Smooth muscle cell (in vitro differentiated cells): Measurements from ENCODE around the gene CCDC192. TPM values are rescaled to one million over a fixed set of nuclear protein-coding genes. Genes with fewer than 3 reads are reported as not detected.

Experiments used
- DNase-seq: peaks from one replicate; lab custom pipeline; 2025; ENCODE audit not compliant: unreplicated experiment; lab: John Stamatoyannopoulos, UW
- H2AFZ ChIP-seq: fragments of 200-600 bp; sonication (generic); 2 replicates; pipeline ENCODE4 v1.6.0; 2016; ENCODE audit warnings: antibody characterized with exemption, low read depth, mild to moderate bottlenecking
- H3F3A ChIP-seq: fragments of 200-600 bp; sonication (generic); 2 replicates; pipeline ENCODE4 v1.6.0; 2017; ENCODE audit warnings: antibody characterized with exemption, low read depth
- H3K27ac ChIP-seq: fragments of 200-600 bp; sonication (generic); 2 replicates; pipeline ENCODE4 v1.5.1; 2016; ENCODE audit warnings: low read depth, mild to moderate bottlenecking
- H3K27me3 ChIP-seq: fragments of 200-600 bp; sonication (generic); 2 replicates; pipeline ENCODE4 v1.6.1; 2016; ENCODE audit warnings: low read depth, mild to moderate bottlenecking
- H3K36me3 ChIP-seq: fragments of 200-600 bp; sonication (generic); 2 replicates; pipeline ENCODE4 v1.5.1; 2016; ENCODE audit warnings: low read depth
- H3K4me1 ChIP-seq: fragments of 200-600 bp; sonication (generic); 2 replicates; pipeline ENCODE4 v1.5.1; 2016; ENCODE audit warnings: low read depth
- H3K4me2 ChIP-seq: fragments of 200-600 bp; sonication (generic); 2 replicates; pipeline ENCODE4 v1.6.0; 2016; ENCODE audit warnings: mild to moderate bottlenecking
- H3K4me3 ChIP-seq: fragments of 200-600 bp; sonication (generic); 2 replicates; pipeline ENCODE4 v1.5.1; 2016; ENCODE audit warnings: mild to moderate bottlenecking
- H3K79me2 ChIP-seq: fragments of 200-600 bp; sonication (generic); 2 replicates; pipeline ENCODE4 v1.6.0; 2016; ENCODE audit warnings: low read depth, mild to moderate bottlenecking
- H3K9ac ChIP-seq: fragments of 200-600 bp; sonication (generic); 2 replicates; pipeline ENCODE4 v1.6.0; 2016; ENCODE audit warnings: low read depth
- H3K9me3 ChIP-seq: fragments of 200-600 bp; sonication (generic); replicated peaks from 2 replicates; pipeline ENCODE4 v1.5.1; 2016; ENCODE audit warnings: low read depth
- H4K20me1 ChIP-seq: fragments of 200-600 bp; sonication (generic); 2 replicates; pipeline ENCODE4 v1.6.0; 2016; ENCODE audit warnings: low read depth
- WGBS: methylation state at CpG from one replicate; pipeline ENCODE4 v1.1.7; 2016; ENCODE audit warnings: low lambda C conversion rate; 5-methylcytosine and 5-hydroxymethylcytosine counted together
- polyA plus RNA-seq: library from polyadenylated mRNA; unstranded; fragments of >200 nt; fragmentation: Nextera tagmentation; extraction: Ambion mirVana; gene quantifications from 2 replicates; pipeline ENCODE4 v1.2.1, GENCODE V29; 2016
- total RNA-seq: library from RNA; depleted of rRNA; stranded (reverse); fragments of >200 nt; gene quantifications from 2 replicates; pipeline ENCODE4 v1.2.3, GENCODE V29; 2014
- TF ChIP-seq, protein P1 (sequence below): fragments of 200-600 bp; sonication (generic); IDR thresholded peaks from 2 replicates; pipeline ENCODE4 v1.5.1; 2017; ENCODE audit warnings: borderline replicate concordance, mild to moderate bottlenecking, antibody characterized with exemption; ENCODE audit not compliant: insufficient read depth, poor library complexity, severe bottlenecking

Gene CCDC192
- total and polyA plus RNA-seq, 2 experiments from 2014 or later = not detected

DNA sequence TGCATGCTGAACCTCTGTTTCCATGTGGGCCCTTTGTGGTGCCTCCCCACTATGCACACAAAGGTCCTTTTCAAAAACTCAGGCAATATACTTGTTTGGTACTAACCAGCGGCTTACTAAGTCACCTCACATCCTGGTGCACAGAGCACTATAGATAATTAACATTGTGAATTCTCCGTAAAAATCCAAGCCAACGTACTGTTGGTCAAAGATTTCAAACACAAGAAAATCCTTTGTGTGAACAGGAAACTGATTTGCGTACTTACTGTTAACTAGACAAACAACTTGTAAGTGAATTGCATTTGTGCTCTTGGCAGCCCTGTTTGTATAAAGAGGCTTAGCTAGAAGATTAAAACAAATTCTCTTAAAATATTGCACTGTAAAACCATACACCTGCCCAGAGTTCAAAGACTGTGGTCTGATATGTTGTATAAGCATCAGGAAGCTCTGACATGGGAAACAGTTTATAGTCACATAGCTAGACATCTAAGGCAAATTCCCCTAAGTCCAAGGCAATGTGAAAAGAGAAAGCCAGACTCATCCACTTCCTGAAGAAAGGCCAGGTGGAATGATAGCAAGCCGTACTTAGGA, 255.3 kb downstream of the CCDC192 start:
- no peak for DNase-seq
- Histone ChIP-seq H3K79me2 (no peaks in the 10 kb centered on the region), H3K27me3 (no peaks in the 10 kb centered on the region), H3K4me3 (no peak overlapping the region), H4K20me1 (peaks cover 8% of the 10 kb centered on the region), H3K36me3 (no peaks in the 10 kb centered on the region), H3F3A (no peaks in the 10 kb centered on the region), H3K4me2 (no peak overlapping the region), H3K4me1 (peaks cover 5% of the 10 kb centered on the region), H3K27ac (no peak overlapping the region), H3K9me3 (no peaks in the 10 kb centered on the region), H3K9ac (no peak overlapping the region), H2AFZ (no peak overlapping the region)
- TF ChIP-seq, protein P1, sequence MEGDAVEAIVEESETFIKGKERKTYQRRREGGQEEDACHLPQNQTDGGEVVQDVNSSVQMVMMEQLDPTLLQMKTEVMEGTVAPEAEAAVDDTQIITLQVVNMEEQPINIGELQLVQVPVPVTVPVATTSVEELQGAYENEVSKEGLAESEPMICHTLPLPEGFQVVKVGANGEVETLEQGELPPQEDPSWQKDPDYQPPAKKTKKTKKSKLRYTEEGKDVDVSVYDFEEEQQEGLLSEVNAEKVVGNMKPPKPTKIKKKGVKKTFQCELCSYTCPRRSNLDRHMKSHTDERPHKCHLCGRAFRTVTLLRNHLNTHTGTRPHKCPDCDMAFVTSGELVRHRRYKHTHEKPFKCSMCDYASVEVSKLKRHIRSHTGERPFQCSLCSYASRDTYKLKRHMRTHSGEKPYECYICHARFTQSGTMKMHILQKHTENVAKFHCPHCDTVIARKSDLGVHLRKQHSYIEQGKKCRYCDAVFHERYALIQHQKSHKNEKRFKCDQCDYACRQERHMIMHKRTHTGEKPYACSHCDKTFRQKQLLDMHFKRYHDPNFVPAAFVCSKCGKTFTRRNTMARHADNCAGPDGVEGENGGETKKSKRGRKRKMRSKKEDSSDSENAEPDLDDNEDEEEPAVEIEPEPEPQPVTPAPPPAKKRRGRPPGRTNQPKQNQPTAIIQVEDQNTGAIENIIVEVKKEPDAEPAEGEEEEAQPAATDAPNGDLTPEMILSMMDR = no peak
- WGBS = 80% methylated on average over 5 of the region's 5 CpGs

DNA sequence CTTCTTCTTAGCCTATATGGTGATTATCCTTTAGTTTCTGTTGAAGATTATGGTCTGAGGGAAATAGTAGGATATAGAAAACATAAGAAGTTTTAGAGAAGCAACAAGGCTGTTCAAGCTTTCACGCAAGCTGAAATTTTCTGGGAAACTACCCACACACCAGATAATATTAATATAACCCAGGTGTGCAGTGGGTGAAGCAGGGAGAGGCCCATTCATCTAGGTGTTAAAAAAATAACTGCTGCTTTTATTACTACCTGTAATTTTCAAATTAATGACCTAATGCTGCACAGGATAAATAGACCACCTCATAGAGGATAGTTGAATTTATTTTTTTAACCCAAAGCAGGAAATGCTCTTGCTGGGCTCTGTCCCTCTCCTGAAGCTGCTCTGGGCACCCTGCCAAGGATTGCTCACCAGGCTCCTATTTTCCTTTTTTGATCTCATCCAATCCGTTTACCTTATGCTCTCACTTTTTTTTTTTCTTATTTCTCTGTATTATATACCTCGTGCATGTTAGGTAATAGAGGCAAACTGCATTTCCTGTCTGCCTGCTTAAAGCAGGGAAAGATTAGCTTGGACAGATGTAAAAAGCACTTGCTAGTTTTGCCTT, 256.1 kb downstream of the CCDC192 start:
- Histone ChIP-seq H3K4me1 (peaks cover 5% of the 10 kb centered on the region), H3K79me2 (no peaks in the 10 kb centered on the region), H3K36me3 (no peaks in the 10 kb centered on the region), H3F3A (no peaks in the 10 kb centered on the region), H3K9ac (no peak overlapping the region), H3K4me3 (no peak overlapping the region), H3K9me3 (no peaks in the 10 kb centered on the region), H2AFZ (no peak overlapping the region), H4K20me1 (peaks cover 8% of the 10 kb centered on the region), H3K27ac (no peak overlapping the region), H3K27me3 (no peaks in the 10 kb centered on the region), H3K4me2 (no peak overlapping the region)
- WGBS = 43% methylated on average over 3 of the region's 3 CpGs
- DNase-seq = no peak
- TF ChIP-seq, protein P1 = no peak

DNA sequence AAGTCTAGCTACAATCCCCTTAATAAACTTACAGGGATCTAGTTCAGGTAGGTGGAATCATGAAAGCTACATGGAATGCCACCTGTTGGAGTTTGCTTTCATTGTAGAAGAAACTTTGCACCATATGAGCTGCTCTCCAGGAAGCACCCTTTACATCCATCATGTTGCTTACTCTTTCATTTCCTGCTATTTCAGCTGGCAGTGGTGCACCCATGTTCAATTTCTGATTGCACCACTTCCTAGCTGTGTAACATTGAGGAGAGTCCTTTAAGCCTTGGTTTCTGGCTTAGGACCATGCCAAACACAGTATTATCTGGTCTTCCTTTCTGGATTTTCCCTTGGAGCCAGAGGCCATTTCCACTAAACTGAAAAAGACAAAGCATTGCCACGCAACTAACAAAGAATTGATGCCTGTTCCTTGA, 257.1 kb downstream of the CCDC192 start:
- Histone ChIP-seq H3K9ac (no peak overlapping the region), H3K9me3 (no peaks in the 10 kb centered on the region), H3K27ac (no peak overlapping the region), H3F3A (no peaks in the 10 kb centered on the region), H3K79me2 (no peaks in the 10 kb centered on the region), H3K36me3 (no peaks in the 10 kb centered on the region), H3K4me2 (no peak overlapping the region), H3K4me1 (peaks cover 5% of the 10 kb centered on the region), H3K4me3 (no peak overlapping the region), H3K27me3 (no peaks in the 10 kb centered on the region), H2AFZ (no peak overlapping the region), H4K20me1 (peaks cover 8% of the 10 kb centered on the region)
- no peak for DNase-seq
- TF ChIP-seq, protein P1 = no peak
- WGBS = 100% methylated on average over 1 of the region's 1 CpG
